Measurements from ENCODE around the gene NKX6-1. TPM values are rescaled to one million over a fixed set of nuclear protein-coding genes. Genes with fewer than 3 reads are reported as not detected.

NKX6-1 gene
- total RNA-seq, 1 donor from 2014 or later, result not detected

GRCh38 chr4:84497504-84498202, 1.4 kb downstream of the NKX6-1 start:
- H3K36me3 ChIP-seq (ENCODE audit: control insufficient read depth, insufficient read depth, low read length), result no peaks in the 10 kb centered on the region
- H3K27me3 ChIP-seq (ENCODE audit: control insufficient read depth, insufficient read depth, low read length), result peaks cover 95% of the 10 kb centered on the region
- peak overlapping the region; percentile 2 for H3K4me3 ChIP-seq (ENCODE audit: low read depth, low read length)
- TF ChIP-seq, protein P1, sequence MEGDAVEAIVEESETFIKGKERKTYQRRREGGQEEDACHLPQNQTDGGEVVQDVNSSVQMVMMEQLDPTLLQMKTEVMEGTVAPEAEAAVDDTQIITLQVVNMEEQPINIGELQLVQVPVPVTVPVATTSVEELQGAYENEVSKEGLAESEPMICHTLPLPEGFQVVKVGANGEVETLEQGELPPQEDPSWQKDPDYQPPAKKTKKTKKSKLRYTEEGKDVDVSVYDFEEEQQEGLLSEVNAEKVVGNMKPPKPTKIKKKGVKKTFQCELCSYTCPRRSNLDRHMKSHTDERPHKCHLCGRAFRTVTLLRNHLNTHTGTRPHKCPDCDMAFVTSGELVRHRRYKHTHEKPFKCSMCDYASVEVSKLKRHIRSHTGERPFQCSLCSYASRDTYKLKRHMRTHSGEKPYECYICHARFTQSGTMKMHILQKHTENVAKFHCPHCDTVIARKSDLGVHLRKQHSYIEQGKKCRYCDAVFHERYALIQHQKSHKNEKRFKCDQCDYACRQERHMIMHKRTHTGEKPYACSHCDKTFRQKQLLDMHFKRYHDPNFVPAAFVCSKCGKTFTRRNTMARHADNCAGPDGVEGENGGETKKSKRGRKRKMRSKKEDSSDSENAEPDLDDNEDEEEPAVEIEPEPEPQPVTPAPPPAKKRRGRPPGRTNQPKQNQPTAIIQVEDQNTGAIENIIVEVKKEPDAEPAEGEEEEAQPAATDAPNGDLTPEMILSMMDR (IDR thresholded peaks at IDR 0.05; ENCODE audit: insufficient read depth, low read length, poor library complexity, severe bottlenecking), result no peak
- no peak for DNase-seq (ENCODE audit: low read depth)

- Histone ChIP-seq H3K27me3 (ENCODE audit: control insufficient read depth, insufficient read depth, low read length) (peaks cover 94% of the 10 kb centered on the region), H3K4me3 (ENCODE audit: low read depth, low read length) (no peak overlapping the region), H3K36me3 (ENCODE audit: control insufficient read depth, insufficient read depth, low read length) (no peaks in the 10 kb centered on the region)
- DNase-seq (ENCODE audit: low read depth), result no peak
- TF ChIP-seq, protein P1 (IDR thresholded peaks at IDR 0.05; ENCODE audit: insufficient read depth, low read length, poor library complexity, severe bottlenecking), result no peak
These were observed 2.2 kb downstream of the NKX6-1 start for GRCh38 chr4:84496706-84497503.

- DNase-seq (ENCODE audit: low read depth), result no peak
- Histone ChIP-seq H3K4me3 (ENCODE audit: low read depth, low read length) (no peak overlapping the region), H3K27me3 (ENCODE audit: control insufficient read depth, insufficient read depth, low read length) (peaks cover 92% of the 10 kb centered on the region), H3K36me3 (ENCODE audit: control insufficient read depth, insufficient read depth, low read length) (no peaks in the 10 kb centered on the region)
- TF ChIP-seq, protein P1 (IDR thresholded peaks at IDR 0.05; ENCODE audit: insufficient read depth, low read length, poor library complexity, severe bottlenecking), result no peak
These were observed 2.8 kb downstream of the NKX6-1 start for GRCh38 chr4:84496331-84496705.

DNA sequence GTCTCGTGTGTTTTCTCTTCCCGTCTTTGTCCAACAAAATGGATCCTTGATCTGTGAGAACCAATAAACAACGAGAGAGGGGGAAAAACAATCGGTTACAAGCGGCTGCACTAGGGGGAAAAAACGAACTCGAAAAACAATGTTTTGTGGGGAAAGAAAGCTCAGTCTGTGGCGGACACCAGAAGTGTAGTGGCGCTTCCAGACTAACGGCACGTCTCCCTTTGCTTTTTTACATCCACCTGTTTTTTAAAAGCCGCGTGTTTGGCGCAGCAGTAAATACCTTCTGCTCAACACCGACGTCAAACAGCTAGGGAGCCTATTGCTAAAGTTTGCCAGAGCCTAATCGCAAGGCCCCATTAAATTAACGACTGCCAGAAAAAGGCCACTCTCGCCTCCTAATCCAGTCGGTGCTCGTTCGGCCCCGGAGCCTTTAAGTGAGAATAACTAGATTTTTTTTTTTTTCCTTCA, 3.3 kb downstream of the NKX6-1 start:
- no peak overlapping the region for H3K4me3 ChIP-seq (ENCODE audit: low read depth, low read length)

GRCh38 chr4:84495118-84495793, 3.8 kb downstream of the NKX6-1 start:
- Histone ChIP-seq H3K36me3 (ENCODE audit: control insufficient read depth, insufficient read depth, low read length) (no peaks in the 10 kb centered on the region), H3K27me3 (ENCODE audit: control insufficient read depth, insufficient read depth, low read length) (peaks cover 88% of the 10 kb centered on the region), H3K4me3 (ENCODE audit: low read depth, low read length) (no peak overlapping the region)
- DNase-seq (ENCODE audit: low read depth), result no peak
- TF ChIP-seq, protein P1 (IDR thresholded peaks at IDR 0.05; ENCODE audit: insufficient read depth, low read length, poor library complexity, severe bottlenecking), result no peak

More for the DNA sequence above, 3.3 kb downstream of the NKX6-1 start:
- Histone ChIP-seq H3K36me3 (ENCODE audit: control insufficient read depth, insufficient read depth, low read length) (no peaks in the 10 kb centered on the region), H3K27me3 (ENCODE audit: control insufficient read depth, insufficient read depth, low read length) (peaks cover 91% of the 10 kb centered on the region)
- TF ChIP-seq, protein P1 (IDR thresholded peaks at IDR 0.05; ENCODE audit: insufficient read depth, low read length, poor library complexity, severe bottlenecking), result no peak
- no peak for DNase-seq (ENCODE audit: low read depth)

All from kidney epithelial cell (primary cell).